Astrocyte (in vitro differentiated cells and primary cell): Measurements from ENCODE around the gene FHIT. TPM values are rescaled to one million over a fixed set of nuclear protein-coding genes. Genes with fewer than 3 reads are reported as not detected.

Source experiments
- DNase-seq: peaks from one replicate; pipeline ENCODE4 v3.0.0-alpha.2; 2010; ENCODE audit warnings: low read depth
- FAIRE-seq: peaks from 2 replicates; lab custom pipeline; 2011; peaks lifted over from hg19 to GRCh38; lab: Jason Lieb, UNC
- H2AFZ ChIP-seq: 2 replicates; pipeline ENCODE4 v1.6.0; 2012; ENCODE audit warnings: low read depth, low read length, inconsistent platforms
- H3K27ac ChIP-seq: 2 replicates; pipeline ENCODE4 v1.5.1; 2011; ENCODE audit warnings: low read depth, low read length, inconsistent platforms
- H3K27me3 ChIP-seq: 2 replicates; pipeline ENCODE4 v1.6.0; 2011; ENCODE audit warnings: low read length, inconsistent platforms; ENCODE audit not compliant: insufficient read depth
- H3K36me3 ChIP-seq: 2 replicates; pipeline ENCODE4 v1.5.1; 2011; ENCODE audit warnings: low read length, inconsistent platforms; ENCODE audit not compliant: insufficient read depth
- H3K4me1 ChIP-seq: 2 replicates; pipeline ENCODE4 v1.5.1; 2011; ENCODE audit warnings: low read length, inconsistent platforms; ENCODE audit not compliant: insufficient read depth
- H3K4me2 ChIP-seq: 2 replicates; pipeline ENCODE4 v1.6.0; 2012; ENCODE audit warnings: low read length, inconsistent platforms
- H3K4me3 ChIP-seq: 2 replicates; pipeline ENCODE4 v1.5.1; 2011; ENCODE audit warnings: low read depth, mild to moderate bottlenecking, low read length, inconsistent platforms; ENCODE audit not compliant: insufficient read depth
- H3K79me2 ChIP-seq: 2 replicates; pipeline ENCODE4 v1.6.0; 2012; ENCODE audit warnings: mild to moderate bottlenecking, low read length, inconsistent platforms; ENCODE audit not compliant: insufficient read depth
- H3K9ac ChIP-seq: 2 replicates; pipeline ENCODE4 v1.6.0; 2012; ENCODE audit warnings: mild to moderate bottlenecking, low read length, inconsistent platforms
- H3K9me3 ChIP-seq: 2 replicates; pipeline ENCODE4 v1.5.1; 2012; ENCODE audit warnings: low read depth, mild to moderate bottlenecking, low read length, inconsistent platforms; ENCODE audit not compliant: insufficient read depth
- H4K20me1 ChIP-seq: 2 replicates; pipeline ENCODE4 v1.6.0; 2012; ENCODE audit warnings: low read length, inconsistent platforms; ENCODE audit not compliant: insufficient read depth
- H3K27ac Mint-ChIP-seq: one replicate; pipeline ENCODE4 v1.8.0; 2021; ENCODE audit warnings: mild to moderate bottlenecking, mixed read lengths; ENCODE audit not compliant: unreplicated experiment
- H3K27me3 Mint-ChIP-seq: one replicate; pipeline ENCODE4 v1.8.0; 2021; ENCODE audit warnings: low read depth, mixed read lengths; ENCODE audit not compliant: unreplicated experiment
- H3K36me3 Mint-ChIP-seq: one replicate; pipeline ENCODE4 v1.8.0; 2021; ENCODE audit warnings: low read depth, mixed read lengths; ENCODE audit not compliant: unreplicated experiment
- H3K4me1 Mint-ChIP-seq: one replicate; pipeline ENCODE4 v1.8.0; 2021; ENCODE audit warnings: low read depth, mixed read lengths; ENCODE audit not compliant: unreplicated experiment
- H3K4me3 Mint-ChIP-seq: one replicate; pipeline ENCODE4 v1.8.0; 2021; ENCODE audit warnings: mild to moderate bottlenecking, moderate library complexity, mixed read lengths; ENCODE audit not compliant: unreplicated experiment
- H3K9me3 Mint-ChIP-seq: one replicate; pipeline ENCODE4 v1.8.0; 2021; ENCODE audit warnings: mild to moderate bottlenecking, mixed read lengths; ENCODE audit not compliant: unreplicated experiment
- EZH2 ChIP-seq: IDR thresholded peaks from 2 replicates; pipeline ENCODE4 v1.6.1; 2012; ENCODE audit warnings: mild to moderate bottlenecking, low read length, inconsistent platforms; ENCODE audit not compliant: insufficient read depth
- total RNA-seq: library from RNA; stranded (reverse); gene quantifications from 2 replicates; pipeline ENCODE4 v1.2.1, GENCODE V29; 2021
- TF ChIP-seq, protein P1 (sequence below): IDR thresholded peaks from 2 replicates; pipeline ENCODE4 v1.5.1; 2011; ENCODE audit warnings: low read depth, mild to moderate bottlenecking, inconsistent platforms, low read length, moderate library complexity; ENCODE audit not compliant: insufficient read depth

FHIT gene
- total RNA-seq, 1 donor from 2014 or later, result 6.7 TPM

GRCh38 chr3:60274646-60275045, 976.6 kb downstream of the FHIT start:
- Histone ChIP-seq H2AFZ (no peak overlapping the region), H3K27ac (no peak overlapping the region), H4K20me1 (no peaks in the 10 kb centered on the region), H3K4me2 (no peak overlapping the region), H3K9ac (no peak overlapping the region), H3K36me3 (no peaks in the 10 kb centered on the region), H3K4me1 (no peaks in the 10 kb centered on the region), H3K79me2 (no peaks in the 10 kb centered on the region), H3K9me3 (no peaks in the 10 kb centered on the region), H3K4me3 (no peak overlapping the region), H3K27me3 (no peaks in the 10 kb centered on the region)
- Mint-ChIP-seq H3K4me3 (no peak overlapping the region), H3K27ac (no peak overlapping the region), H3K27me3 (no peaks in the 10 kb centered on the region), H3K36me3 (no peaks in the 10 kb centered on the region), H3K9me3 (peaks cover 2% of the 10 kb centered on the region), H3K4me1 (no peaks in the 10 kb centered on the region)
- DNase-seq (no peak), FAIRE-seq (no peak)
- TF ChIP-seq, protein P1, sequence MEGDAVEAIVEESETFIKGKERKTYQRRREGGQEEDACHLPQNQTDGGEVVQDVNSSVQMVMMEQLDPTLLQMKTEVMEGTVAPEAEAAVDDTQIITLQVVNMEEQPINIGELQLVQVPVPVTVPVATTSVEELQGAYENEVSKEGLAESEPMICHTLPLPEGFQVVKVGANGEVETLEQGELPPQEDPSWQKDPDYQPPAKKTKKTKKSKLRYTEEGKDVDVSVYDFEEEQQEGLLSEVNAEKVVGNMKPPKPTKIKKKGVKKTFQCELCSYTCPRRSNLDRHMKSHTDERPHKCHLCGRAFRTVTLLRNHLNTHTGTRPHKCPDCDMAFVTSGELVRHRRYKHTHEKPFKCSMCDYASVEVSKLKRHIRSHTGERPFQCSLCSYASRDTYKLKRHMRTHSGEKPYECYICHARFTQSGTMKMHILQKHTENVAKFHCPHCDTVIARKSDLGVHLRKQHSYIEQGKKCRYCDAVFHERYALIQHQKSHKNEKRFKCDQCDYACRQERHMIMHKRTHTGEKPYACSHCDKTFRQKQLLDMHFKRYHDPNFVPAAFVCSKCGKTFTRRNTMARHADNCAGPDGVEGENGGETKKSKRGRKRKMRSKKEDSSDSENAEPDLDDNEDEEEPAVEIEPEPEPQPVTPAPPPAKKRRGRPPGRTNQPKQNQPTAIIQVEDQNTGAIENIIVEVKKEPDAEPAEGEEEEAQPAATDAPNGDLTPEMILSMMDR, result no peak
- no peak for TF ChIP-seq EZH2

GRCh38 chr3:60274098-60274497, 977.2 kb downstream of the FHIT start:
- Mint-ChIP-seq H3K4me1 (peaks cover 4% of the 10 kb centered on the region), H3K36me3 (no peaks in the 10 kb centered on the region), H3K4me3 (no peak overlapping the region), H3K27ac (no peak overlapping the region), H3K9me3 (peaks cover 2% of the 10 kb centered on the region), H3K27me3 (no peaks in the 10 kb centered on the region)
- no peak overlapping the region for H2AFZ ChIP-seq
- H3K36me3 ChIP-seq, result no peaks in the 10 kb centered on the region
- H3K27ac ChIP-seq, result no peak overlapping the region
- no peaks in the 10 kb centered on the region for H4K20me1 ChIP-seq
- no peaks in the 10 kb centered on the region for H3K79me2 ChIP-seq
- no peaks in the 10 kb centered on the region for H3K4me1 ChIP-seq
- no peaks in the 10 kb centered on the region for H3K27me3 ChIP-seq
- DNase-seq (no peak), FAIRE-seq (no peak)
- no peaks in the 10 kb centered on the region for H3K9me3 ChIP-seq
- no peak for TF ChIP-seq EZH2
- TF ChIP-seq, protein P1, result no peak
- no peak overlapping the region for H3K9ac ChIP-seq
- no peak overlapping the region for H3K4me3 ChIP-seq
- H3K4me2 ChIP-seq, result no peak overlapping the region

GRCh38 chr3:60269829-60270266, 981.4 kb downstream of the FHIT start:
- H2AFZ ChIP-seq, result no peak overlapping the region
- no peaks in the 10 kb centered on the region for H3K27me3 ChIP-seq
- H3K79me2 ChIP-seq, result no peaks in the 10 kb centered on the region
- no peak for TF ChIP-seq EZH2
- TF ChIP-seq, protein P1, result no peak
- no peaks in the 10 kb centered on the region for H3K4me1 ChIP-seq
- Mint-ChIP-seq H3K9me3 (peaks cover 2% of the 10 kb centered on the region), H3K27ac (no peak overlapping the region), H3K27me3 (no peaks in the 10 kb centered on the region), H3K4me1 (peaks cover 4% of the 10 kb centered on the region), H3K36me3 (no peaks in the 10 kb centered on the region), H3K4me3 (no peak overlapping the region)
- DNase-seq (no peak), FAIRE-seq (no peak)
- H3K36me3 ChIP-seq, result no peaks in the 10 kb centered on the region
- no peaks in the 10 kb centered on the region for H4K20me1 ChIP-seq
- no peak overlapping the region for H3K4me2 ChIP-seq
- no peak overlapping the region for H3K9ac ChIP-seq
- no peaks in the 10 kb centered on the region for H3K9me3 ChIP-seq
- H3K27ac ChIP-seq, result no peak overlapping the region
- no peak overlapping the region for H3K4me3 ChIP-seq
